Neural cell (in vitro differentiated cells): ENCODE data around the gene GZMM.

Source experiments
- POLR2AphosphoS5 ChIP-seq: IDR thresholded peaks from 2 replicates; pipeline ENCODE4 v1.6.1; 2012
- RAD21 ChIP-seq: fragments of 450-650 bp; conservative IDR thresholded peaks from 2 replicates; pipeline ENCODE4 v1.6.1; 2014; ENCODE audit warnings: antibody characterized with exemption, mild to moderate bottlenecking, moderate library complexity
- TF ChIP-seq, protein P1 (sequence below): fragments of 450-650 bp; IDR thresholded peaks from 2 replicates; pipeline ENCODE4 v1.5.1; 2014; ENCODE audit warnings: antibody characterized with exemption, mild to moderate bottlenecking, moderate library complexity; ENCODE audit not compliant: poor library complexity, severe bottlenecking

DNA sequence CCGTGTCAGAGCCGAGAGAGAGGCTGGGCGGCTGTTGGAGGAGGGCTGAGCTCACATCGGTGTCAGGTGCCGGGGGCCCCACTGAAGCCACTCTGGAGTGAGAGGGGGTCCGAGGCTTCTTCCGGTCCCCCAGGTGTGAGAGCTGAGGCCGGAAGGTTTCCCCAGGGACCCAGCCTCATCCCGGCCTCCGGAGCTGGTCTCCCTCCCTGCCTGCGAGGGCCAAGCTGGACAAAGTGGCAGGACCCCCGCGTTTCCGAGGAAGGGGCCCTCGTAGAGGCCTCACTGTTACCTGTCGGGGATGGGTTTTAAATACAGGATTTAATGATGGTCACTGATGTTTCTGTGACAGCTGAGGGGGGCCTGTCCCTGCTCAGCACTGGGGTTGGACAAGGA is 52.4 kb downstream of the GZMM start:
- no peak for TF ChIP-seq POLR2AphosphoS5
- TF ChIP-seq, protein P1, sequence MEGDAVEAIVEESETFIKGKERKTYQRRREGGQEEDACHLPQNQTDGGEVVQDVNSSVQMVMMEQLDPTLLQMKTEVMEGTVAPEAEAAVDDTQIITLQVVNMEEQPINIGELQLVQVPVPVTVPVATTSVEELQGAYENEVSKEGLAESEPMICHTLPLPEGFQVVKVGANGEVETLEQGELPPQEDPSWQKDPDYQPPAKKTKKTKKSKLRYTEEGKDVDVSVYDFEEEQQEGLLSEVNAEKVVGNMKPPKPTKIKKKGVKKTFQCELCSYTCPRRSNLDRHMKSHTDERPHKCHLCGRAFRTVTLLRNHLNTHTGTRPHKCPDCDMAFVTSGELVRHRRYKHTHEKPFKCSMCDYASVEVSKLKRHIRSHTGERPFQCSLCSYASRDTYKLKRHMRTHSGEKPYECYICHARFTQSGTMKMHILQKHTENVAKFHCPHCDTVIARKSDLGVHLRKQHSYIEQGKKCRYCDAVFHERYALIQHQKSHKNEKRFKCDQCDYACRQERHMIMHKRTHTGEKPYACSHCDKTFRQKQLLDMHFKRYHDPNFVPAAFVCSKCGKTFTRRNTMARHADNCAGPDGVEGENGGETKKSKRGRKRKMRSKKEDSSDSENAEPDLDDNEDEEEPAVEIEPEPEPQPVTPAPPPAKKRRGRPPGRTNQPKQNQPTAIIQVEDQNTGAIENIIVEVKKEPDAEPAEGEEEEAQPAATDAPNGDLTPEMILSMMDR = no peak
- no peak for TF ChIP-seq RAD21
